ENCODE results near the gene CFDP1.

DNA sequence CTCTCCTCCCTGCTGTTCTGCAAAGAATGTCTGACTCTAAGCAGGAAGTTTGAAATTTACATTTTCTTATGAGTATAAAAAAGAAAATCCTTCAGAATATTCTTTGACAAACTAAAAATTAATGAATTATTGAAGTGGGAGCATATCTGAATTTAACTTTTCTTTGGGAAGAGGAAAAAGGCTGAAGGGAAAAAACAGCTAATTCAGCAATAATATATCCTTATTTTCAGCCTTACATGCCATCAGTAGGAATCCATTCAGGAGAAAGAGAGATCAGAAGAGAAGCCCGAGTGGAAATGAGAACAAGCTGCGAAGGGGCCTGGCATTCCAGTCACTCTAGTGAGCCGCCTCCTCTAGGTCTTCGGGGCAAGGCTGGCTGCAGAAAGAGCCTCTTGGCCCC lies 140.1 kb downstream of the CFDP1 start:
- TF ChIP-seq, protein P1, sequence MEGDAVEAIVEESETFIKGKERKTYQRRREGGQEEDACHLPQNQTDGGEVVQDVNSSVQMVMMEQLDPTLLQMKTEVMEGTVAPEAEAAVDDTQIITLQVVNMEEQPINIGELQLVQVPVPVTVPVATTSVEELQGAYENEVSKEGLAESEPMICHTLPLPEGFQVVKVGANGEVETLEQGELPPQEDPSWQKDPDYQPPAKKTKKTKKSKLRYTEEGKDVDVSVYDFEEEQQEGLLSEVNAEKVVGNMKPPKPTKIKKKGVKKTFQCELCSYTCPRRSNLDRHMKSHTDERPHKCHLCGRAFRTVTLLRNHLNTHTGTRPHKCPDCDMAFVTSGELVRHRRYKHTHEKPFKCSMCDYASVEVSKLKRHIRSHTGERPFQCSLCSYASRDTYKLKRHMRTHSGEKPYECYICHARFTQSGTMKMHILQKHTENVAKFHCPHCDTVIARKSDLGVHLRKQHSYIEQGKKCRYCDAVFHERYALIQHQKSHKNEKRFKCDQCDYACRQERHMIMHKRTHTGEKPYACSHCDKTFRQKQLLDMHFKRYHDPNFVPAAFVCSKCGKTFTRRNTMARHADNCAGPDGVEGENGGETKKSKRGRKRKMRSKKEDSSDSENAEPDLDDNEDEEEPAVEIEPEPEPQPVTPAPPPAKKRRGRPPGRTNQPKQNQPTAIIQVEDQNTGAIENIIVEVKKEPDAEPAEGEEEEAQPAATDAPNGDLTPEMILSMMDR (IDR thresholded peaks at IDR 0.05; ENCODE audit: low read depth, low read length), result no peak
- no peak for TF ChIP-seq EZH2phosphoT487 (IDR thresholded peaks at IDR 0.05; ENCODE audit: low read depth)

Measured in OCI-LY3 (cell line).